NCI-H2227 (cell line): ENCODE results near the gene TPD52L1.

Experiments used
- DNase-seq: peaks from one replicate; lab custom pipeline; 2025; ENCODE audit not compliant: unreplicated experiment; lab: John Stamatoyannopoulos, UW

The TPD52L1 gene

DNA sequence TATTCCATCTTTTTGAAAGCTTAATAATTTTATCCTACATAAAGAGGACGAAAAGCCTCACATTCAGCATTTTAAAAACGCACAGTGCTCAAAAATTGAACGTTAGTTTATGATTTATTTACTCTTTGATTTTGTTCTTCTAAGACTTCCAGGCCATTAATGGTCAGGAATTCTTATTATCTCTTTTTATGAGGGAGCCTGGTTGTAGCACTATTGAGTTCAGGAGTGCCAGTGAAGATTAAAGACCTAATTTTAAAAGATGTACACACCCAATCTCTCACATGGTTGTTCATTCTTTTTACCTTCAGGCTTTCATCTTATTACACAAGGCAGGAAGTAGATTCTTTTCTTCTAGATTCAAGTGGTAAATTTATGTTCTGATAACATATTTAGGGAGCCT lies 79.6 kb downstream of the TPD52L1 start:
- DNase-seq, result no peak

DNA sequence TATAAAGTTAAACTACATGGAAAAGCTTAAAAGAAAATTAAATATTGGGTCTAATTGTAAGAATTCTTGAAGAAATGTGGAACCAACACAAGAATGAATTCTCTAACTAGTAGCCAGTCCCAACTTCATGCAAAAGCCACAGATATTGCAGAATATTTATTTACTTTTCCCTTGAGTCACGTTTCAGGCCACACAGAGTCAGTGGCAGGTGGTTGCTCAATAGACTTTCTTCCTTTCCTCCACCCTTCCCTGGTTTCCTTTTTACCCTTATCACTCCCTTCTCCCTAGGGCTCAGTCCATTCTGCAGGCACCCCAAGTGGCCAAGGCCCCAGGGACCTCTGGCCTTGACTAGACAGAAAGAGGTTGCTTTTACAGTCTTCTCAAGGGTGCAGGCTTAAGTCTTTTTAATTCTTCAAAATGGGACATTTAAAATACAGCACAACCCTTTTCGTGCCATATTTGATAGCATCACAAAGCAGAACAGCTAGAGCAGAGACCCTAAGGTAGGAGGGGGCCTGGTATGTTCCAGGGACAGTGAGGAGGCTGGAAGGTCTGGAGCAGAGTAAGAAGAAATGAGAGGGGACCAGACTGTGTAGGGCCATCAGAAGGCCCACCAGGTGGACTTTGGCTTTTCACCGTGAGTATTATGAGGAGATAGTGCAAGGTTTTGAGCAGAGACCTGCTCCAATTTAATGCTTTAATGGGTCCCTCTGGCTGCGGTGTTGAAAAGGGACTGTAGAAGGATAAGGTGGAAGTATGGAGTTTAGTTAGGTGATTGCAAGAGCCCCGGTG lies 83.2 kb downstream of the TPD52L1 start:
- DNase-seq, result no peak

DNA sequence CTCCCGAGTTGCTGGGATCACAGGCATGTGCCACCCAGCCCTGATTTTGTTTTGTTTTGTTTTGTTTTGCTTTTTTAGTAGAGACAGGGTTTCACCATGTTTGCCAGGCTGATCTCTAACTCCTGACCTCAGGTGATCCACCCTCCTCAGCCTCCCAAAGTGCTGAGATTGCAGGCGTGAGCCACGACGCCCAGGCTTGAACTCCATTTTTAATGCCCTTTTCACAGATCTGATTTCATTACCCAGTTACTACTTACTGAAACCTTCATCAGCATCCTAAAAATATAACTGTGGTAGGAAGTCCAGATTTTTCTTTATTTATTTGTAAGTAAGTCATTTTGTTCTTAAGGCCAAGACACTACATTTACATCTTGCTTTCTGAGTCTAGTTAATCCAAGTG lies 84.2 kb downstream of the TPD52L1 start:
- DNase-seq, result no peak

DNA sequence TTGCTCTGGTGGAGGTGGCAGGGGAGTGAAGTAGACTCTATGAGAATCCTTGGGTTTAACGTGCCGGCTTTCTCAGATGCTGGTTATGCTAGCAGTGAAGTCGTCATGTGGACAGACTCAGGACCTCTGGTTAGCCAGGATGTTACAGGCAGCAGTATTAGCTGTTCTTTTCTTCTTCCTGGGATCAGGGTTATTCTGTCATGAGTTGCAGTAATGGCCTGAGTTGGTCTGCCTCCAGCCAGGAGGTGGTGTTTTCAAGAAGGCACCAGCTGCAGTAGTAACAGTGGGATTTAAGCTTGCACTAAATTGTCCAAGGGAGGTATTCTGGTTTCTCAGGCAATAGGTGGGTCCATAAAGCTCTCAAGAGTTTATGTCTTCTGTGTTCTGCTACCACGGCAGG lies 91.5 kb downstream of the TPD52L1 start:
- DNase-seq, result no peak

DNA sequence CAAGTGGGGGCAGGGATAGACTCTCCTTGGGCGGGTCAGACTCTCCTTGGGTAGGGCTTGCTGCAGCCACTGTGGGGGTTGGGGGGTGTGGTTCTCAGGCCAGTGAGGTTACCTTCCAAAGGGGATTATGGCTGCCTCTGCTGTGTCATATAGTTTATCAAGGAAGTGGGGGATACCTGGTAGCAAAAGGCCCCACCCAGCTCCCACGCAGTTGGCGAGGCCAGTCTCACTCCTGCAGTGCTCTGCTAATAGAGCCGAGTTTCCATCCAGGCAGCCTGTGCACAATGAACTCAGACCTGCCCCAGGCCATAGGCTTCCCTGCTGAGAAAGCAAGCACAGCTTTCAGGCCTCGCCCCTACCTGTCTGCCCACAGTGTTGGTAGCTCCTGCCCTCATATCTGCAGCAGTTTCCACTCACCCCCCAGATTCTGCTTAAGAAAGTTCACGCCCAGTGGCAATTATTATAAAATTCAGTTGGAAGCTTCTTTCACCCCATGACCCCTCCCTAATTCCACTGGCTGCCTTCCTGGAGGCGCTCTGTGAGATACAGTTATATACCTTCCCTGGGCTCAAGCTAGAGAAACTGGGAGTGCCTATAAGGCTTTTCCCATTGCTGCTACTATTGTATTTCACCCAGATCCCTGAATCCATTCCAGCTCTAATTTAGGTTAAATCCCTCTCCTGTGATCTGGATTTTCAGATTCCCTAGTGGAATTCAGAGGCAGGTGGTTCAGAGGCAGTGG lies 92.1 kb downstream of the TPD52L1 start:
- DNase-seq, result no peak

GRCh38 chr6:125246566-125246965 lies 93.0 kb downstream of the TPD52L1 start:
- DNase-seq, result no peak

DNA sequence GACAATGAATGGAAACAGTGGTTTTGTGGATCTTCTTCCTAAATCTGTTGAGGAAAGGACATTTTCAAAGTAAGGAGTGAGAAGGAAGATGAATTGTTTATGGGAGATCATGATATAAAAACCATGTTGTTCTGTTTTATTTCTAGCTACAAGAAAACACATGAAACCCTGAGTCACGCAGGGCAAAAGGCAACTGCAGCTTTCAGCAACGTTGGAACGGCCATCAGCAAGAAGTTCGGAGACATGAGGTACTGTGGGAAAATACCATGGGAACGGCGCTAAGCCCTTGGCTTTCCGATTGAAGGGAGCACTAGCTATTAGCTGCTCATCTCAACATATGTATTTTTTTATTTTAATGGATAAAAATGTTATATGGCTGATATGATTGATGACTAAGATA lies 94.6 kb downstream of the TPD52L1 start:
- no peak for DNase-seq

DNA sequence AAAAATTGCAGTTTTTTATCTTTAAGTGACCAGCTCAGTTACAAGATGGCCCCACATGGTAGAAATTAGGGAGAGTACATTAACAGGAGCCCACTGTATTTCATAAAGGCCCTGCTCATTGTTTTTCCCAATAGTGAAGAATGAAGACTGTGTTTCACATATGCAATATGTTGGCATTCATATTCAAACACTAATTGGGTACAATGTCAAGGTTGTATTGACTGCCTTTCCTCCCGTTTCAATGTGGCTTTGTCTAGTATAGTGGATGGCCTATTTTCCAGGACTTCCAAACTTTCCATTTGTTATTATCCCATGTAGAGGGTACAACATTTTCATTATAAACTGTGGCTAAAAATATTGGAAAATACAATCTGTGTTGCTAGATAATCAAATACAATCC lies 96.9 kb downstream of the TPD52L1 start:
- no peak for DNase-seq

DNA sequence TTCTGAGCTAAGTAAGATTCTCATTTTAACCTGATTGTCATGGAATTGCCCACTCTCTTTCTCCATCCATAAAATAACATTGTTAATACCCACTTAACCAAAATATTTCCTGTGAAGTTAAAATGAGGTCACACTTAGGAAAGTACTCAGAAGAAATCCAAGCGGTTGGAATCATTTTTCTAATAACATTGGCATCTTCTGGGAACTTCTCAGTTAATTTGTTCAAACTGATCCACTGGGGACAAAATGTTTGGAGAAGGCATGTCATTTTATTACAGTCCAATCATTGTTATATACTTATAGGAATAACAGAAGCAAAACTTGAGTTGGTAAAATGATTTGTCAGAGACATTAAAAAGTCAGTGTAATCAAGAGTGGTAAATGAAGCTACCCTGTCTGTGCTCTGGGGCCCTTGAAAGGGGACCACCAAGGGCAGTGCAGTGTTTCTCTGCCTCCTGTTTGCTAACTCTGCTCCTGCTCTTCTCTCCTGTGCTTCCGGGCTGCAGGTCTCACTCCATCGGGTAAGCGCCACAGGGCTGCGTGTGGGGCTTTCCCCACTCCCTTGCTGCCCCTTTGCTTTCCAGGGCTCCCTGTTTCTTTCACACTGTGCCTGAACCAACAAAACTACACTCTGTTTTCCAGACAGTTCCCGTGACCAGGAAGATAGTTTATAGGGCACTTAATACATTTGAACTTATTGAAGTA lies 98.1 kb downstream of the TPD52L1 start:
- DNase-seq, result no peak

DNA sequence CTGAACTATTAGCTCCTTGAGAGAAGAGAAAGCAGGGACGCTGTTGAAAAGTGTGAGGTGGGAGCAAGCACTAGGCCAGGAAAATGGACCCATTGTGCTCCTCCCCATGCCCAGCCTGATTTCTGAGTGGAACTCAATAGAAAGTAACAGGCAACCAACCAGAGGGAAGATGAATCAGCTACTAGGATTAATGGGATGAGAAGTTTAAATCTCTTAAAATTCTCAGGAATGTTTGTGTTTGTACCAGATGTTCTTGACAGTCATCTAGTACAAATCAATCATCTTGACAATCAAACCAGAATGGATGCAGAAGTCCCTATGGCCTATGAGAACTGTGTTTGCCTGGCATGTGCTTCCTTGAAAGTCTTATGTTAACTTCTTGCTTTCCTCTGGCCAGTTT lies 99.3 kb downstream of the TPD52L1 start:
- no peak for DNase-seq

GRCh38 chr6:125253881-125254280 lies 100.3 kb downstream of the TPD52L1 start:
- no peak for DNase-seq

DNA sequence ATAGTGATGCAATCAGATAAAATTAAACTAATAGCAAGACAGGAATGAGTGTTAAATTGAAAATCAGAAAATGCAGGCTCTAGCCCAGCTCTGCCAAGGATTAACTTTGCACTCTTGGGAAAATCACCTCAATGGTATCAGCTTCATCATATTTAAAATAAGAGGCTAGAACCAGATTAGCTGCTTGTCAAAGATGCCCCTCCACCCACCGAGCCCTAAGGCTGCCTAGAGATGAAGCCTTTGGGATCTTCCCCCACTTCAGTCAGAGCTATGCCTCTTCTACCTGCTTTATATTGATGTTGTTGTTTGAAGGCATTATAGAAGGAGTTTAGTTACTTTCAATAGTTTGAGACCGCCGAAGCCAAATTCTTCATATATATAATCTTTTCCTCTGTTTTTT lies 100.7 kb downstream of the TPD52L1 start:
- no peak for DNase-seq

DNA sequence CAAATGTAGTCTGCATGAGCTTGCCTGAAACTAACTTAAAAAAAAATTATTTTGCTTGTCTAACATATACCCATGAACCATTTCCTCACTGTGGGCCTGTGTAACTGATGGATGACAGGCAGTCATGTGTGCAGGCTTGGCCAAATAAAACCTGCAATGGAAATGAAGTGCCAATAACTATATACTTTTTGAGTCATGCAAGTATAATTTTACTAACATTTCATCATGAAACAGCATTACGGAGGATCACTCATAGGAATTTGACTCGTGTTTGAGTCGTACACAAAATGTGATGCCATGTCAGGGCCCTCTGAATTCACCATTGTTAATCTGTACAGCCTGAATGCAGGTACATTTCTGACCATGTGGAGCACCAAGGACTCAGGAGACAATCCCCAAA lies 101.6 kb downstream of the TPD52L1 start:
- DNase-seq, result no peak

- no peak for DNase-seq
Measured at GRCh38 chr6:125257351-125257750, 103.8 kb downstream of the TPD52L1 start.

DNA sequence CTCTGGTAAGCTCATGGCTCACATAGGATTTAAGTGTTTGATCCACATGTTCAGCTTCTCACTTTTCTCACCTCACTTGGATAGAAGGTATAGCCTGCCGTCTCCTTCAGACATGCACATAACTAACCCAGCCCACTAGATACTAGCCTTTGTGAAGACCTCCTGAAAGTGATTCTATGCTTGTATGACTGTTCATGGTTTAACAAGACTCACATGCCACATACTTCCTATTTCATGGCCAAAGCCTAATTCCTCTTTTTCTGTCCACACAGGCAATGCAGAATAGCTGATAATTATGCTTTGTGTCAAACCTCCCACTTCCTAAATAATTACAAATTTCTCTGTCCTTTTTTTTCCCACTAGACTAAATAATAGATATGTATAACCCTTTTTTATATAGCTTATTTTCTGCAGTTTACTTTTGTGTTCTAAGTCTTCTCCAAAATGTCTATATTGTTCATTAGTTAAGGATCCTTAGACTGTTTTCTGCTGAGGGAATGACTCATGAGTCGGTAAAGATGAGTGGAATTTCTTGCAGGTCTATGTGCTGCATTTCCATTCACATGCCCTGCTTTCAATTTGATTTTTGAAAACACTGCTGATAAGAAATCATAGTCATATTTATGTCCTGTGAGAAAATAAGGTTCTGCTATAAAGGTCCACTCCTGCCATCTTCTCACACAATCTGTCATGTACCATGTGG lies 105.2 kb downstream of the TPD52L1 start:
- DNase-seq, result no peak

DNA sequence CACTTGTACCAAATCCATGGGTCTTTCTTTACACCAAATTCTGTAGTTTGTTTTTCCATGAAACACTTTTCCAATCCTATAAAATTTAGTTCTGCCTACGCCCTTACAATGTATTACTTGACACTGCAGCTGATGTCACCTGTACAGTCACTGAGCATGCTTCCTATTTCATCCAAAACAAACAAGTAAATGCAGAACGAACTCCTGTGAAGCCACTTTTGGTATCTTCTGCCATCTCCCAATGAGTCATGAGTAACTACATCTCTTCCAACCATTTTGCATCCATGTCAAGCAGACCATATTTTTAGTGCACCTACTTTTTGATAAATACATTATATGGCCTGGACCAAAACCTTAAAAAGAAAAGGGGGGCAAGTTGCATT lies 105.8 kb downstream of the TPD52L1 start:
- DNase-seq, result no peak

GRCh38 chr6:125262016-125263013 lies 108.7 kb downstream of the TPD52L1 start:
- DNase-seq, result no peak

- no peak for DNase-seq
Measured at GRCh38 chr6:125264476-125264875, 110.9 kb downstream of the TPD52L1 start.

DNA sequence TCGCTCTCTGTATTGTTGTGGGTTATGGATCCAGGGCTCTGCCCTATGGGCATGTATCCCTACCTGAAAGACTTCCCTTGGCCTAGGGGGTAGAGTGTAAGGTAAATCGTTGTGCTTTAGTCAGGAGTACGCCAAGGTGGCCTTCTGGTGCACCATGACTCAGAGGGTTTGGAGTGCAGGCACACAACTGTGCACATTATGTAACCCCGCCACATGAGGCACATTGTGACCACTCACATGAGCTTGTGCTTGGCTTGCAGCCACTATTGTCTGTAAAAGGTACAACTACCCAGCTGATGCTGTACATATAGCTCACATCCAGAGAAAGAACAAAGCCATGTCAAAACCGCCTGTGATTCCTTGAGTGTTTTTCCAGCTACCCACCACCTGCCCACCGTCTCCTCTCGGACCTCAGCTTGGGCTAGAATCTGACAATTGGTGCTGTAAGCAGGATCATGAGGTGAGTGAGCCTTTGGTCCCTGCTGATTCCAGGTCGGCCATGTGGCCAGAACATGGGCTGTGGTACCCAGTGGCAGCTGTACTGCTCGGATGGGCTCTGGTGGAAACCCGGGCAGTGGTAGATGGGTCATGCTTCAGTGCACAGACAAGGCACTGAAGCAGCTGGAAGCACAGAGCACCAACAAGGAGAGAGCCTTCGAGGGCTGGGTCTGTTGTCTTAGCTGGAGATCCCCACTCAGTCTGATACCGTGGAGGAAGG lies 114.4 kb downstream of the TPD52L1 start:
- no peak for DNase-seq

DNA sequence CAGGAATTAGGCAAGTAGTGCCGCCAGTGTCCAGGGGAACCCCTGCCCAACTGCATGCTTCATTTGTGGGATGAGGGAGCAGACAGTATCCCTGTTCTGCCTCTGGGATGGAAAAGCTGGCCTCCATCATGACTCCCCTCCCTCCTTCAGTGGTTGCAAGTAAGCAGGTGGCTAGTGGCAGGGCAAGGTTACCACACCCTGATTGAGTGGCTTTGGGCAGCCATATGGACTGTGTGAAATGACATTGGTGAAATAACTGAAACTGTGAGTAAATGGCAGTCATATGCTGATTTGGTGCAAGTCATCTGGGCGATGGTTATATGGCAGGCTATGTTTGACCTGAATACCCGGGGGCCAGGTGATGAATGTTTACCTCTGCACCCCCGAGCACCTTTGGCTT lies 115.2 kb downstream of the TPD52L1 start:
- no peak for DNase-seq
